ENCODE measurements around the gene ABCA1. TPM values are rescaled to one million over a fixed set of nuclear protein-coding genes. Genes with fewer than 3 reads are reported as not detected.
"Not testable (repeated sequence)": the region's sequence is repeated elsewhere in the genome, so short reads cannot be mapped to it uniquely, and the experiment has no call there.

The ABCA1 gene
- total and polyA plus RNA-seq, 2 of the 4 experiments (the other 2 are of a cell fraction), result 5.8 to 52.2 TPM

GRCh38 chr9:104933091-104933490 lies 5.1 kb upstream of the ABCA1 start:
- BruUV-seq (replicated peaks), result not testable (repeated sequence)

More at GRCh38 chr9:104933091-104933490, 5.1 kb upstream of the ABCA1 start:
- H3K36me3 ChIP-seq (ENCODE audit: control insufficient read depth, insufficient read depth, low read length); H4K8ac ChIP-seq (ENCODE audit: low read depth in 2 of 2, low read length in 2 of 2); H3K4me2 ChIP-seq (ENCODE audit: low read depth, low read length); H3K9me1 ChIP-seq (ENCODE audit: insufficient read depth, low read length); POLR2A ChIA-PET (ENCODE audit: unreplicated experiment); intact Hi-C loops (cut with micrococcal nuclease); H3K4me3 ChIP-seq (ENCODE audit: insufficient read depth, low read depth, low read length); H3K56ac ChIP-seq (ENCODE audit: extremely low read depth, insufficient read depth, low read length); H2BK15ac ChIP-seq (ENCODE audit: low read depth, low read length); dilution Hi-C loops (cut with HindIII; ENCODE audit: low sequenced_read_pairs, unreplicated experiment); H4K91ac ChIP-seq (ENCODE audit: insufficient read depth, low read depth, low read length); H3K27ac ChIP-seq (ENCODE audit: insufficient read depth, low read length); H2AK5ac ChIP-seq (ENCODE audit: low read depth, low read length); H2BK20ac ChIP-seq (ENCODE audit: low read depth, low read length); H4K20me1 ChIP-seq (ENCODE audit: insufficient read depth, low read length); CTCF ChIA-PET; in situ Hi-C loops (cut with MboI; ENCODE audit: low sequenced_read_pairs); H3K79me1 ChIP-seq (ENCODE audit: low read depth in 1 of 2, low read length in 2 of 2); H3K4me1 ChIP-seq (ENCODE audit: control insufficient read depth, insufficient read depth, low read length); H2BK5ac ChIP-seq (ENCODE audit: low read depth, low read length, poor library complexity, severe bottlenecking); H4K5ac ChIP-seq (ENCODE audit: low read depth, low read length); H3K9ac ChIP-seq (ENCODE audit: low read depth, low read length); H2AFZ ChIP-seq (replicated peaks; ENCODE audit: low read length, poor library complexity); H3K27me3 ChIP-seq (ENCODE audit: control insufficient read depth, insufficient read depth, low read length); H3K4ac ChIP-seq (ENCODE audit: low read depth, low read length); H3K14ac ChIP-seq (replicated peaks; ENCODE audit: low read depth, low read length); H3K23ac ChIP-seq (ENCODE audit: low read depth, low read length); H3K9me3 ChIP-seq (ENCODE audit: control insufficient read depth, insufficient read depth, low read length); H2BK120ac ChIP-seq (ENCODE audit: low read depth, low read length); DNase-seq; H3K18ac ChIP-seq (ENCODE audit: low read depth, low read length); H2AK9ac ChIP-seq (replicated peaks; ENCODE audit: low read depth, low read length, poor library complexity); ATAC-seq (ENCODE audit: low read depth): not testable (repeated sequence)
- no CpG with 5 or more reads among the region's 2 CpGs for WGBS, 2 experiments (ENCODE audit: extremely low coverage in 2 of 2, insufficient read length in 1 of 2)
